Nephron (organoid): ENCODE results near the gene PKNOX2.

Experiments used
- H3K27ac Mint-ChIP-seq, 3 experiments: 2 replicates each; pipeline ENCODE4 v1.8.0; 2020; ENCODE audit warnings: mixed read lengths in 3 of 3, mild to moderate bottlenecking in 2 of 3, moderate library complexity in 1 of 3
- H3K27me3 Mint-ChIP-seq: 2 replicates; pipeline ENCODE4 v1.8.0; 2021; ENCODE audit warnings: low read depth, mild to moderate bottlenecking, moderate library complexity, mixed read lengths
- H3K36me3 Mint-ChIP-seq: 2 replicates; pipeline ENCODE4 v1.8.0; 2020; ENCODE audit warnings: low read depth, mixed read lengths
- H3K4me1 Mint-ChIP-seq: 2 replicates; pipeline ENCODE4 v1.8.0; 2020; ENCODE audit warnings: mixed read lengths
- H3K4me3 Mint-ChIP-seq, 3 experiments: 2 replicates each; pipeline ENCODE4 v1.8.0; 2020; ENCODE audit warnings: mild to moderate bottlenecking in 3 of 3, mixed read lengths in 3 of 3, moderate library complexity in 2 of 3
- H3K9me3 Mint-ChIP-seq: 2 replicates; pipeline ENCODE4 v1.8.0; 2020; ENCODE audit warnings: mixed read lengths
- CTCF ChIP-seq, 3 experiments: fragments of 200-600 bp; sonication (generic); IDR thresholded peaks; one replicate each; pipeline ENCODE4 v1.5.0; 2021; ENCODE audit warnings: antibody characterized with exemption in 3 of 3; ENCODE audit not compliant: unreplicated experiment in 3 of 3

PKNOX2 gene

GRCh38 chr11:125251214-125251545 is 86.6 kb downstream of the PKNOX2 start:
- no peaks in the 10 kb centered on the region for H3K9me3 Mint-ChIP-seq
- H3K27ac Mint-ChIP-seq: peak overlapping the region in 2 of 3 experiments; percentile 14 to 16
- TF ChIP-seq CTCF (IDR thresholded peaks at IDR 0.05; ENCODE audit: unreplicated experiment in 3 of 3): no peak
- peaks cover 3% of the 10 kb centered on the region for H3K27me3 Mint-ChIP-seq
- no peak overlapping the region for H3K4me3 Mint-ChIP-seq
- peaks cover 60% of the 10 kb centered on the region for H3K4me1 Mint-ChIP-seq
- H3K36me3 Mint-ChIP-seq: peaks cover 13% of the 10 kb centered on the region

GRCh38 chr11:125251956-125252355 is 87.4 kb downstream of the PKNOX2 start:
- no peak for TF ChIP-seq CTCF (IDR thresholded peaks at IDR 0.05; ENCODE audit: unreplicated experiment in 3 of 3)
- no peaks in the 10 kb centered on the region for H3K9me3 Mint-ChIP-seq
- H3K36me3 Mint-ChIP-seq: peaks cover 13% of the 10 kb centered on the region
- H3K27me3 Mint-ChIP-seq: peaks cover 3% of the 10 kb centered on the region
- H3K4me1 Mint-ChIP-seq: peaks cover 67% of the 10 kb centered on the region
- no peak overlapping the region for H3K4me3 Mint-ChIP-seq
- peak overlapping the region; percentile 11 to 61 (median 57) for H3K27ac Mint-ChIP-seq

- TF ChIP-seq CTCF (IDR thresholded peaks at IDR 0.05; ENCODE audit: unreplicated experiment in 3 of 3): no peak
- Mint-ChIP-seq H3K9me3 (no peaks in the 10 kb centered on the region), H3K36me3 (peaks cover 4% of the 10 kb centered on the region), H3K27me3 (peaks cover 3% of the 10 kb centered on the region), H3K27ac (peak overlapping the region; percentile 37 to 95 (median 57)), H3K4me1 (peaks cover 69% of the 10 kb centered on the region), H3K4me3 (no peak overlapping the region)
Observed at GRCh38 chr11:125253289-125253688, 88.7 kb downstream of the PKNOX2 start.

DNA sequence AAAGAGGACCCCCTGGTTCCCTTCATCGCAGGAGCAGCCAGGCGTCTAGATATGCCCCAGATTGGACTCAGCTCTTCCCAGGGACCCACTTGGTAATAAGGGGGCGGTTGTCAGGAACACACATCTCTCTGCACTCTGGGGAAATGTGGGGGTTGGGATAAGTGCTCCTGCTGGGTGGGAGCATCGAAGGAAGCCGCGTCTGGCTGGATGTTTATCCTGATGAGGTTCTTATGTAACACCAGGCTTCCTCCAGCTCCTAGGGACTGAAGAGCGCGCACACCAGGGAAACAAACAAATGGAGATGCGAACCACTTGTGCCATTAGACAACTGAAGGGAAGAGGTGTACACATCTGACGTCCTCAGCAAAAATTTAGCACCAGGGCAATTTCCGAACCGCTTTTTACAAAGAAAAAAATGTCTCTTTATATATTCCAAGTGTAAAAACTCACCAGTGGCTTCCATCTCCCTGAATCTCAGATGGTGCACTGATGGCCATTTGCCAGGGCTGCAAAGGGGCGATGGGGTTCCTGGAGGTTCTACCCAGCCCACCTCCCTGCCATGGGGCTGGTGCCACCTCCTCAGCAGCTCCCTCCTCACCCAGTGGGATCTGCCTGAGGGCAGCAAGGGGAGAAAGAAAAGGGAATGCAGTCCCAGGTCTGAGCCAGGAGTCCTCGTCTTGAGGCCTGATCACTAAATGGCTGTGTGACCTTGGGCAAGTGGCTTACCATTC is 89.4 kb downstream of the PKNOX2 start:
- peaks cover 73% of the 10 kb centered on the region for H3K4me1 Mint-ChIP-seq
- peaks cover 4% of the 10 kb centered on the region for H3K36me3 Mint-ChIP-seq
- peak overlapping the region; percentile 48 to 95 (median 57) for H3K27ac Mint-ChIP-seq
- no peak for TF ChIP-seq CTCF (IDR thresholded peaks at IDR 0.05; ENCODE audit: unreplicated experiment in 3 of 3)
- H3K4me3 Mint-ChIP-seq: no peak overlapping the region
- no peaks in the 10 kb centered on the region for H3K9me3 Mint-ChIP-seq
- peaks cover 3% of the 10 kb centered on the region for H3K27me3 Mint-ChIP-seq

DNA sequence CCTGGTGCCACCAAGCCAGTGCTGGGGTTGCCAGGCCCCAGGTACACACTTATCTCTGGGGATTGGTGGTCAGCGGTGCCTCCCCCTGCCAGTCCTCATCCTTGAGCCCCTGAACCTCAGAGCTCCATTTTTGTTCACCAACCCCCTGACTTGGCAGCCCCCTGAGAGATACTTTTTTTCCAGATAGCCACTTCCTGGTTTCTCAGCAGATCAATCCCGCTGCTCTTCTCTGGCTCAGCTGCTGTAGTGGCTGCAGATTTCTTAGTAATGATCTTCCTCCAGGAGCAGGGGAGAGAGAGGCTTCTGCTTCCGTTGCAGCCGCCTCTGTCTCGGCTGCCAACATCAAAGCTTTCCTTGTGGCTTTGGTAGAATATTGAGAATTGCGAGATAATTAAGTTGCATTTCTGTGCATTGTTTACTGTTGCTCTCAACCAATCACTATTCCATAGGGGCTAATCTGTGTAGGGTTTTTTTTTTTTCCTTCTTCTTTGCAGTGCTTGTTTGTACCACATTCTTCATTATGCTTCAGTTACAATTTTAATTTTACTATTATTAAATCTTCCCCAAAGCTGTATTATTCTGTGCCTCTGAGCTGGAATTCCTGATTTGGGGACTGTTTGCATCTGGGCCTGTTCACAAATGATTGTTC is 92.1 kb downstream of the PKNOX2 start:
- Mint-ChIP-seq H3K27ac (peak overlapping the region; percentile 78 to 95 (median 88)), H3K27me3 (no peaks in the 10 kb centered on the region), H3K9me3 (no peaks in the 10 kb centered on the region), H3K4me3 (peak overlapping the region in 1 of 3 experiments; percentile 47), H3K4me1 (peaks cover 77% of the 10 kb centered on the region), H3K36me3 (no peaks in the 10 kb centered on the region)
- no peak for TF ChIP-seq CTCF (IDR thresholded peaks at IDR 0.05; ENCODE audit: unreplicated experiment in 3 of 3)

GRCh38 chr11:125257190-125257579 is 92.6 kb downstream of the PKNOX2 start:
- H3K36me3 Mint-ChIP-seq: no peaks in the 10 kb centered on the region

More at GRCh38 chr11:125257190-125257579, 92.6 kb downstream of the PKNOX2 start:
- TF ChIP-seq CTCF (IDR thresholded peaks at IDR 0.05; ENCODE audit: unreplicated experiment in 3 of 3): peak in 2 of 3 experiments; percentile 18 to 39
- Mint-ChIP-seq H3K4me3 (no peak overlapping the region), H3K27me3 (no peaks in the 10 kb centered on the region), H3K4me1 (peaks cover 77% of the 10 kb centered on the region), H3K27ac (peak overlapping the region; percentile 78 to 95 (median 88)), H3K9me3 (no peaks in the 10 kb centered on the region)
